Left renal cortex interstitium (tissue), 4 donors: ENCODE results near the gene LDLRAD4. TPM values are rescaled to one million over a fixed set of nuclear protein-coding genes. Genes with fewer than 3 reads are reported as not detected.

Experiments
- DNase-seq, 4 donors: peaks; one replicate each; pipeline ENCODE4 v3.0.0-alpha.2; 2013; ENCODE audit warnings: low read depth in 4 of 4, low spot score in 2 of 4, missing footprints in 1 of 4
- polyA plus RNA-seq, 4 donors: library from polyadenylated mRNA; unstranded; fragments of 120-200 nt; gene quantifications; one replicate each; pipeline ENCODE4 v1.2.1, GENCODE V29; 2013; ENCODE audit not compliant: insufficient read length in 4 of 4

Gene LDLRAD4
- polyA plus RNA-seq, 4 donors: 10.3 to 12.7 (median 12.3) TPM

- DNase-seq: no peak
These were observed 60.9 kb downstream of the LDLRAD4 start for GRCh38 chr18:13279181-13280069.

- no peak for DNase-seq
These were observed 61.7 kb downstream of the LDLRAD4 start for GRCh38 chr18:13280070-13280795.

GRCh38 chr18:13281406-13281805 lies 62.8 kb downstream of the LDLRAD4 start:
- DNase-seq: no peak

GRCh38 chr18:13283746-13284145 lies 65.2 kb downstream of the LDLRAD4 start:
- DNase-seq: no peak

GRCh38 chr18:13284330-13285027 lies 65.9 kb downstream of the LDLRAD4 start:
- DNase-seq: no peak

GRCh38 chr18:13285874-13286273 lies 67.3 kb downstream of the LDLRAD4 start:
- DNase-seq: no peak

- no peak for DNase-seq
These were observed 68.0 kb downstream of the LDLRAD4 start for GRCh38 chr18:13286456-13287125.

GRCh38 chr18:13287372-13287771 lies 68.8 kb downstream of the LDLRAD4 start:
- no peak for DNase-seq

- DNase-seq: no peak
These were observed 70.1 kb downstream of the LDLRAD4 start for GRCh38 chr18:13288509-13289133.

GRCh38 chr18:13289481-13290205 lies 71.1 kb downstream of the LDLRAD4 start:
- no peak for DNase-seq

- DNase-seq: no peak
These were observed 72.3 kb downstream of the LDLRAD4 start for GRCh38 chr18:13290856-13291271.

- DNase-seq: no peak
These were observed 72.7 kb downstream of the LDLRAD4 start for GRCh38 chr18:13291299-13291698.

GRCh38 chr18:13291745-13292447 lies 73.3 kb downstream of the LDLRAD4 start:
- DNase-seq: no peak

- no peak for DNase-seq
These were observed 74.2 kb downstream of the LDLRAD4 start for GRCh38 chr18:13292736-13293135.

- no peak for DNase-seq
These were observed 75.7 kb downstream of the LDLRAD4 start for GRCh38 chr18:13294309-13294708.

GRCh38 chr18:13295894-13296293 lies 77.3 kb downstream of the LDLRAD4 start:
- no peak for DNase-seq

GRCh38 chr18:13296867-13297574 lies 78.5 kb downstream of the LDLRAD4 start:
- no peak for DNase-seq

- DNase-seq: no peak
These were observed 79.7 kb downstream of the LDLRAD4 start for GRCh38 chr18:13298262-13298661.
